Esophagus mucosa (tissue), 1 donor: ENCODE measurements around the gene KRTAP5-1. TPM values are rescaled to one million over a fixed set of nuclear protein-coding genes. Genes with fewer than 3 reads are reported as not detected.
A peak's percentile ranks its signal among the peaks of the same experiment; 100 is the strongest.
"Not testable (repeated sequence)": the region's sequence is repeated elsewhere in the genome, so short reads cannot be mapped to it uniquely, and the experiment has no call there.

Experiments
- ATAC-seq: fragments of 200-7000 bp; cut with Tn5 transposase; one replicate; pipeline ENCODE4 v1.9.1; 2020
- total RNA-seq: library from RNA; stranded (reverse); gene quantifications from one replicate; pipeline ENCODE4 v1.2.4, GENCODE V29; 2023
- donor health status: DM: yes; HTN: yes; CAD: no.

Gene KRTAP5-1
- total RNA-seq, 1 donor from 2014 or later = not detected

DNA sequence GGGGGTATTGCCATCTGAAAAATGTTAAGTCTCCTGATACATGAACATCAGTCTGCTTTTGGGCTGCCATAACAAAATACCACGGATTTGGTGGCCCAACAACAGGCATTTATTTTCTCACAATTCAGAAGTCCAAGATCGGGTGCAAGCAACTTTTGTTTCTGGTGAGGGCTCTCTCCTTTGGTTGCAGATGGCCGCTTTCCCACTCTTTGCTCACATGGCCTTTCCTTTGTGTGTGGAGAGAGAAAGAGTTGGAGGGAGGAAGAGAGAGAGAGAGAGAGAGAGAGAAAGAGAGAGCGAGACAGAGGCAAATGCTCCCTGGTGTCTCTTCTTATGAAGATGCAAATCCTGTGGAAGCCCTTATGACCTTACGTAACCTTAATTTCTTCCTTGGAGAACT is 15.5 kb upstream of the KRTAP5-1 start:
- ATAC-seq = no peak

DNA sequence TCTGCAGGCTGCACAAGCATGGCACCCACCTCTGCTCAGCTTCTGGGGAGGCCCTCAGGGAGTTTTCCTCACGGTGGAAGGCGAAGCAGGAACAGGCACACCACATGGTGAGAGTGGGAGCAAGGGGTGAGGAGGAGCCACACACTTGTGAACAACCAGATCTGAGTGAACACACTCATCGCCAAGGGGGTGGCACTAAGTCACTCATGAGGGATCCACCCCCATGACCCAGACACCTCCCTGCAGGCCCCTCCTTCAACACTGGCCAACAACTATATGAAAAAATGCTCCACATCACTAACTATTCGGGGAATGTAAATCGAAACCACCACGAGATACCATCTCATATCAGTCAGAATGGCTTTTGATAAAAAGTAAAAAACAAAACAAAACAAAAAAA is 13.7 kb upstream of the KRTAP5-1 start:
- no peak for ATAC-seq

DNA sequence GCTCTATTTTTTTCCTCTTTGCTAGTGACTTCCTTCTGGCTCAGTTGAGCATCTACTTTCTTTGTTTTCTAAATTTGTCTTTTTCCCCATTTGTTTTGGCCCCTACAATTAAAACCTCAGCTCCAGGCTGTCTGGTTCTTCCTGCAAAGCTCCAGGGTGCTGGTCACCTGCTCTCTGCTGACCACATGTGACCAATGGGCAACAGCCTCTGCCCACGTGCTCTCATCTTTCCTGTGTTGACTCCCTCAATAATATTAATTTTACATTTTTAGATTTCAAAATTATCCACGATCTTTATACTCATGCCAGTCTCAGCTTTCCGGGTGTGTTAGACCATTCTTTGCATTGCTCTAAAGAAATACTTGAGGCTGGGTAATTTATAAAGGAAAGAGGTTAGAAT is 13.3 kb upstream of the KRTAP5-1 start:
- ATAC-seq = not testable (repeated sequence)

DNA sequence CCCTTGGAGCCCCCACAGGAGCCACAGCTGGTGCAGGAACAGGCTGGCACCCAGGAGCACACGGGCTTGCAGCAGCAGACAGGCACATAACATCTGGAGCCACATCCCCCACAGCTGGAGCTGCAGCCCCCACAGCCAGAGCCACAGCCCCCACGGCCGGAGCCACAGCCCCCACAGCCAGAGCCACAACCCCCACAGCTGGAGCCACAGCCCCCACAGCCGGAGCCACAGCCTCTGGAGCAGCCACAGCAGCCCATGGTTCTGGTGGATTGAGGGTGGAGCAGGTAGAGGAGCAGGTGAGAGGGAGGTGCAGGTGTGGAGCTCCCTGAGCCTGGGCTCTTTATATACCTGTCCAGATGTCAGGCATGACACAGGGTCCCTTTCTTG is 12.9 kb upstream of the KRTAP5-1 start, which contains the start of gene KRTAP5-2:
Gene KRTAP5-2, minus strand, starts transcription at position 301 of the 387 bp plus-strand sequence. Its CDS starts 44 bp downstream, at position 257.
- no peak for ATAC-seq

DNA sequence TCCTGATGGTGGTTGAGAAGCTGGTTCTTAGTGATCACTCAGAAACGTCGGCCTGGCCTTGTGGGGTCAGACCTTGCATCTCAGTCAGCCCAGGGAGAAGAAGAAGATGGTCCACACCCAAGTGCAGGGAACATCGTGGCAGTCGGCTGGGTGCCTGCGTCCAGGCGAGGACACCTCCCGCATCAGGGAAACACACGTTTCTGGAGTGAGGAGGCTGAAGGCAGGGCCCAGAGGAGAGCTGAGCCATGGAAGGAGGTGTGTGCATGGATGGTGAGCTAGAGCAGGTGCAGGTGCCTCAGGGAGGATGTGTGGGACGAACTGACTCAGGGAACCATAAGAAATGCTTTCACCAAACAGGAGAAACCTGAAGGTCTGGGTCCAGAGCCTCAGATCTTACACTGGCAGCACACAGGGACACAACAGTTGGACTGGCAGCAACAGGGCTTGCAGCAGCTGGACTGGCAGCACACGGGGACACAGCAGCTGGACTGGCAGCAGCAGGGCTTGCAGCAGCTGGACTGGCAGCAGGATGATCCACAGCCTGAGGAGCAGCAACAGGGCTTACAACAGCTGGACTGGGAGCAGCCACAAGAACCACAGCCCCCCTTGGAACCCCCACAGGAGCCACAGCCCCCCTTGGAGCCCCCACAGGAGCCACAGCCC is 12.4 kb upstream of the KRTAP5-1 start:
- ATAC-seq = peak; percentile 73

DNA sequence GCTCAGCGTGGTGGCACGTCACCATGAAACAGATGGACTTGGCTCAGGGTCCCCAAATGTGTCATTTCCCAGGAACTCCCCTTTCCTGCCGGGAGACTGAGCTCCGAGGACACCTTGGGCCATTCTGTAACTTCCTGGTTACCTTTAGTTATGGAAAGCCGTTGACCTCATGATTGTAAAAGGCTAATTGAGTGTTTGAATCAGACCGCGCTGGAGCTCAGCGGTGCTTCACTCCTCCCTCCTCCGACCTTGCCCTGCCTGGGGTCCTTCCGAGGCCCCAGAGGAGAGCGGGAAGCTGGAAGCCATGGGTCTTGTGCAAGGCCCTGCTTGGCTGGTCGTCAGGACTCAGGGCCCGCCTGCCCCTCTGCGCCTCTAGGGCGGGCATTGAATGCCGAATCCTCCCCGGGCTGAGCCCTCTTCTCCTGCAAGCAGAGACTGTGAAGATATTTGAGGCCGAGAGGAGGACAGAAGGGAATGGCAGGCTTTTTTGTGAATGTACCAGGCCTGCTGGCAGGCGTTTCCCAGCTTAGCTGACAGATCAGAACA is 11.6 kb upstream of the KRTAP5-1 start:
- ATAC-seq = not testable (repeated sequence)

DNA sequence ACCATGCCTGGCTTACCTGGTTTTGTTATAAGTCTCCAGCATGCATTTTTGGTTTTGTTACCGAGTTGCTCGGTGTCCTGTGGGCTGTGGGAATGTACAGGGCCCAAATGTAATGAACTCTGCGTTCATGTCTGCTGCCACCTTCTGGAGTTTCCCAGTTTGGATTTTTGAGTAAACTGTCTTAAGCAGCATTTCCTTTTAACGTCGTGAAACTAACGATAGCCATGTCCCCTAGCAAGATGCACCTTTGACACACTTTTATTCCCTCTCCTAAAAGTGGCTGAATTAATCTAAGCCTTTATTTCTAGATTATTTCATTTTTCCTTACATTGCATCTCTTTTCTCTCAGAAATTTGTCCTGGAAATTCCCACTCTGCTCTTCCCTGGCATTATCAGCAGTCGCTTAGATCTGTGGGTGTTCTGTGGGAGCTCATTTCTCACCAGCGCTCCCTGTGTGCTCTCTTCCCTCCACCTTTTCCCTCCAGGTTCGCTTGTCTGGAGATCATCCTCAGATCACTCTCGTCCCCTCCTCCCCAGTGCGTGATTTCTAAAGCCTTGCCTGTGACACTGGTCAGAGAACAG is 11.0 kb upstream of the KRTAP5-1 start:
- not testable (repeated sequence) for ATAC-seq

DNA sequence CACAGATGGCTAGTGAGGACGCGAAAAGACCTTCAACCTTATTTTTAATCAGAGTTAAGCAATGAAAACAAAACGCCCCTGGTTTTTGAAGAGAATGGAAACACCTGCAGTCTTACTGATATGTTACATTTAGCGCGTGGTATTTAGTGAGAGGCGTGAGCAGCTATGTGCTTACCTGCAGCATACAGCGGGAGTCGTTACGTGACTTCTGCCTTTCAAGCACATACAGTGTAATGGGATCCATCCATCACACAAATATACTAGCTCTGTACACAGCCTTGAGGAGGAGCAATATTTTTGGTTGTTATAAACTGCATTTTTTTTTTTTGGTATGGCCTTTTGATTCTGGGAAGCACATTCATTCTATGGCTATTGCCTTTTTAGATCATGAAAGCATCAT is 7.5 kb upstream of the KRTAP5-1 start:
- ATAC-seq = no peak

DNA sequence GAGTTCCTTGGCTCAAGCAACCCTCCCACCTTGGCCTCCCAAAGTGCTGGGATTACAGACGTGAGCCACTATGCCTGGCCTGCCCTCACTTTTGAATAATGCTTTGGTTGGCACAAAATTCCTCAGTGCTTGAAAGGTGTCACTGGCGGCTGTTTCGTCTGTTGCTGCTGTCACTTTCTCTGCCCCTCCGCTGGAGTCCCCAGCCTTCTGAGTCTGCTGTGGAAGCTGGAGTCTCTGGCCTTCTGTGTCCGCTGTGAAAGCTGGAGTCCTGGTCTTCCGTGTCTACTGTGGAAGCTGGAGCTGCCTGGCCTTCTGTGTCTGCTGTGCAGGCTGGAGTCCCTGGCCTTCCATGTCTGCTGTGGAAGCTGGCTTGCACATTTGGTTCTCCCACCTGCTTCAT is 4.9 kb upstream of the KRTAP5-1 start:
- no peak for ATAC-seq

DNA sequence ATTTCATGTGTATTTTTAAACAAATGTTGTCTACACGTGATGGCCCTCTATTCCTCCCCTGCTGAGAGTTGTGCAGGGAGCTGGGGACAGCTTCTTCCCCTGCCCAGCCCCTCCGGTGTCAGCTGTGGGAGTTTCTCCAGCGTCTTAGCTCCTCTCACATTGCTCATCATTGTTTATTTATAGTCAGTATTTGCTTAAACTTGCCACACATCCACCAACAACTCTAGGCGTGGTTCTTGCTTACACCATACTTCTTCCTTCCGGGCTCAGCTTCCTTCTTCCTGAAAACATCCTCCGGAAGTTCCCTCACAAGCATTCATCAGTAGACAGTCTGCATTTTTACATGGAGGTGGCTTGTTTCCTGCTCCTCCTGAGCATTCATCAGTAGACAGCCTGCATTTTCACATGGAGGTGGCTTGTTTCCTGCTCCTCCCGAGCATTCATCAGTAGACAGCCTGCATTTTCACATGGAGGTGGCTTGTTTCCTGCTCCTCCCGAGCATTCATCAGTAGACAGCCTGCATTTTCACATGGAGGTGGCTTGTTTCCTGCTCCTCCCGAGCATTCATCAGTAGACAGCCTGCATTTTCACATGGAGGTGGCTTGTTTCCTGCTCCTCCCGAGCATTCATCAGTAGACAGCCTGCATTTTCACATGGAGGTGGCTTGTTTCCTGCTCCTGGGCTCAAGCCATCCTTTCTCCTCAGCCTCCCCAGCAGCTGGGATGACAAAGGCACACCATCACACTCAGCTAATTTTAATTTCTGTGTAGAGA is 4.3 kb upstream of the KRTAP5-1 start:
- ATAC-seq = peak; percentile 90

DNA sequence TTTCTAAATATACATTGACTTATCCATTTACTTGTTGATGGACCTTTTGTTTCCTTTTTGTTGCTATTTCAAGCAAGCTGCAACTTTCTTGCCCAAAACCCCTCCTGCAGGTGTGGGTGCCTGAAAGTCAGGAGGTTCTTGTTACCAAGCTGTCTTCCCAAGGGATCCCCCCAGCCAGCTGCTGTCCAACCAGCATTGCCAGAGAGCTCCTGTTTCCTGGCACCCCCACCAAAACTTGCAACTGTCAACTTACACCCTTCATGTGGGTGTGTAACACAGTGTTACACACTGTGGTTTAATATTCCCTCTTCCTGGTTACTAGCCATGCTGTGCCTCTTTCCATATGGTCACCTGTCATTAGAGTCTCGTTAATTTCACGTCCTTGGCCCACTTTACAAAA is 1.6 kb upstream of the KRTAP5-1 start:
- no peak for ATAC-seq

DNA sequence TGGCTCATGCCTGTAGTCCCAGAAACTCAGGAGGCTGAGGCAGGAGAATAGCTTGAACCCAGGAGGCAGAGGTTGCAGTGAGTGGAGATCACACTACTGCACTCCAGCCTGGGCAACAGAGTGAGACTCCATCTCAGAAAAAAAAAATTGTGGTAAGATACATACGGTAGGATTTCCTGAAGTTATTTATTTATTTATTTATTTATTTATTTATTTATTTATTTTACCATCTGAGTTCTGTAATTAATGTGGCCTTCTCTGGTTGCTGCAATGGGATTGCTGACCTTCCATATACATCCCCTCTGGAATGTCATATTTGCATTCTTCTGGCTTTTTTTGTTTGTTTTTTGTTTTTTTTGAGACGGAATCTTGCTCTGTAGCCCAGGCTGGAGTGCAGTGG is 2.2 kb downstream of the KRTAP5-1 start:
- not testable (repeated sequence) for ATAC-seq

DNA sequence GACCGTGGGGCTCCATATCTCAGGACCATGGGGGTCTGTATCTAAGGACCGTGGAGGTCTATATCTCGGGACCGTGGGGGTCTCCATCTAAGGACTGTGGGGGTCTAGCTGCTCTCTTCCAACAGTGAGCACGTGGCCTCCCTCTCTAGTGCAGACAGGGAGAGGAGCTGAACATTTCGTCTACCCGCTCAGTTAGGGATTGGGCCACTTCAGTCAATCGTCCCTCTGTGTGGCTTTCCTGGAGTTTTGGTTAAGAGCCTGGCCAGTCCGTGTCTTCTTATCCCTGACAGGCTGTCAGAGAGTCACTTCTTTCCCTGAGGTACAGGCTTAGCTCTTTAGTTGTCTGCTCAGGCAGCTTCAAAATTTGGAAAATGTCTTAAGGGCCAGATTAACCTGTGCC is 3.1 kb downstream of the KRTAP5-1 start:
- ATAC-seq = no peak

DNA sequence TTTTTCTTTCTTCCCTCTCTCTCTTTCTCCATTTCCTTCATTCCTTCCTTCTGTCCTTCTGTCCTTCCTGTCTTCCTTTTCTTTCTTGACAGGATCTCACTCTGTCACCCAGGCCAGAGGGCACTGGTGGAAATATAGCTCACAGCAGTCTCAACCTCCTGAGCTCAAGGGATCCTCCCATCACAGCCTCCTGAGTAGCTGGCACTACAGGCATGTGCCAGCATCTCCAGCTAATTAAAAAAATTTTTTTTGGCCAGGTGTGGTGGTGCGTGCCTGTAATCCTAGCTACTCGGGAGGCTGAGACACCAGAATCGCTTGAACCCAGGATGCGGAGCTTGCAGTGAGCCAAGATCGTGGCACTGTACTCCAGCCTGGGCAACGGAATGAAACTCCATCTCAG is 8.3 kb downstream of the KRTAP5-1 start:
- no peak for ATAC-seq

DNA sequence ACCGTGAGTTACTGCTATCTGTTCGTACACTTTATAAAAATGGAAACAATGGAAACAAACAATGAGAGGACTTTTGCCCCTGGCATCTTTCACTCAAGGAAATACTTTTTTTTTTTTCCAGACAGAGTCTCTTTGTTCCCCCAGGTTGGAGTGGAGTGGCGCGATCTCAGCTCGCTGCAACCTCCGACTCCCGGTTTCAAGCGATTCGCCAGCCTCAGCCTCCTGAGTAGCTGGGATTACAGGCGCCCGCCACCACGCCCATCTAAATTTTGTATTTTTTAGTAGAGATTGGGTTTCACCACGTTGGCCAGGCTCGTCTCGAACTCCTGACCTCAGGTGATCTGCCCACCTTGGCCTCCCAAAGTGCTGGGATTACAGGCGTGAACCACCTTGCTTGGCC is 9.3 kb downstream of the KRTAP5-1 start:
- not testable (repeated sequence) for ATAC-seq

DNA sequence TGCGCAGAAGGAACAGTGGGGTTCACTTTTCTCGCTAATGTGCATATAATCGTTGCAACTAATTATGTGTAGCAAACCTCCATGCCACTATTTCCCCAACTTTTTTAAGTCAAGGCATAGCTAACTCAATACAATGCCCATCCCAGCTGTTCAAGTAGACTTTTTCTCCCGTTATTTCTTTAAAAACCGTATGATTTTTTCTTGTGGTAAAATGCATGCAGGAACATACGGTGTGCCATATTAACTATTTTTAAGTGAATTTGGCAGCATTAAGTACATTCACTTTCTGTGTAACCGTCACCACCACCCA is 10.2 kb downstream of the KRTAP5-1 start:
- ATAC-seq = no peak

DNA sequence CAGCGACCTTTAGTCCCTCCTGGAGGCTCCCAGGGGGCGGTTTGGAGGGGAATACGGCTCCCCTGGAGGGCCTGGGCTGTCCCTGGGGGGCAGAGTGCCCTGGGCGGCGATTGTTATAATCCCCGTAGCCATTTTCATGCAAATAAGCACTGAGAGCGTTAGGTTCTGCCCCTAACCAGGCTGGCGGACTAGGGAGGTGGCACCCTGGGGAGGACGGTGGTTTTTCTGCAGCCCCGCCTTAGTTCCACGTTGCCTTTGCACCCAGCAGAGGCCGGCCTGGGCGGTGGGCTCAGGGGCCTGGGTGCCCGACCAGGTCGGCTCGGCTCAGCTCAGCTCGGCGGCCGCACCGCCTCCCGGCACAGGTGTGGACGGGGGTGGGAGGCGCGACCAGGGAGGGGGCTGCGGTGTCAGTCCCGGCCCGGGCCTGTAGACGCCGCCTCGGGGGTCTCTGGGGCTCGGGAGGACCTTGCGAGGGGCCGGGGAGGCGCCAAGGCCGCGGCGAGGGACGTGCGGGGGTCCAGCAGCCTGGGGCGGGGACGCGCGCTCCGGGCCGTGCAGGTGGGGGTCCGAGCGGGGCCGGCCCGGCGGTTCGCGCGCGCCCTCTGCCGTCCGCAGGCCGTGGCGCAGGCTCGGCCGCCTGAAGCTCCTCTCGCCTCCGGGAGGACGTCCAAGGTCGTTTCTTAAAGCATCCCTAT is 10.7 kb downstream of the KRTAP5-1 start:
- peak; percentile 44 for ATAC-seq

DNA sequence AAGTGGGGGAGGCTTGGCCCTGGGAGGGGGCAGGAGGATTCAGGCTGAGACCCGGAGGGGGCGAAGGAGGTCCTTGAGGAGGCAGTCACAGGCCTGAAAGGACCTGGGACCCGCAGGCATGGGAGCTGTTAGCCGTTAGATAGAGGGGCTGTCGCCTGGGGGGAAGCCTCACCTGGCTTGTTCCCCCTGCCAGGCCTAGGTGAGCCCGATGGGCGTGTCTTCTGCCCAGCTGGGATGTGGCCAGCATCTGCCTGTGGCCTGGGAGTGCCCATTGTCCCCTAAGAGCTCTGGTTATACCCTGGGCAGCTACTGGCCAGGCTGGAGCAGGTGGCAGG is 11.2 kb downstream of the KRTAP5-1 start:
- ATAC-seq = peak; percentile 33

DNA sequence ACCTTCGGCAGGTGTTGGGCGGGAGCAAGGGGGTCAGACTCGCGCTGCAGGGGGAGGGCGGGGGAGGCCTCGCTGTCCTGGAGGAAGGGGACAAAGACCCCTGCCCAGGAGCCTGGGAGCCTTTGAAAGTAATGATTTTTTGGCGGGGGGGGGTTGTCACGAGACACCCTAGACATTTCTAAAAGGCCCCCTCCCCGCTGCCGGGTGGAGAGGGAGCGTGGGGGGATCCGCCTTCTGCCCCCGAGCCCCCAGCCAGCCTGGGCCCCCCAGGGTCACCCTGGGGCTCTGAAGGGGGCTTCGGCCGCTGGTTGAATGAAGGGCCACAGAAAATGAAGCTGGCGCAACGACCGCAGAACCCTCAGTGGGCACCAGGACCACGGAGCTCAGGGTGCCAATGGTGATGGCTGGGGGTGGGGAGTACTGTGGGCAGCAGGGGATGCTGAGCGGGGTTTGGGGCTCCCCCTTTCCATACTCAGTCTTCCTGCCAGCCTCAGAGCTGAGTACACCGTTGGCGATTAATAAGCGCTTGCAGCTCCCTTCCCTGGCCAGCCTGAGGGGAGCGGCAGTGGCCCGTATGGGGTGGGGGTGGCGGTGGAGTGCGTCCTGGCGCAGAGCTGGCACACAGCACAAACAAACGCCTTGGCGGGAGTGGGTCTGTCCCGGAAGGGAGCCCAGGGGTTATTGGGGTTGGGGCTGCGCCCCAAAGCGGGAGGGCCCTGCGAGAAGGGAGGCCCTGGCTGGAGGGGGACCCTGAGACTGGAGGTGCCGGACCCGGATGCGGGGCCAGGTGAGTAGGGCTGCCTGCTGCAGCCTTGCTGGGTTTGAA is 11.8 kb downstream of the KRTAP5-1 start:
- peak; percentile 30 for ATAC-seq

DNA sequence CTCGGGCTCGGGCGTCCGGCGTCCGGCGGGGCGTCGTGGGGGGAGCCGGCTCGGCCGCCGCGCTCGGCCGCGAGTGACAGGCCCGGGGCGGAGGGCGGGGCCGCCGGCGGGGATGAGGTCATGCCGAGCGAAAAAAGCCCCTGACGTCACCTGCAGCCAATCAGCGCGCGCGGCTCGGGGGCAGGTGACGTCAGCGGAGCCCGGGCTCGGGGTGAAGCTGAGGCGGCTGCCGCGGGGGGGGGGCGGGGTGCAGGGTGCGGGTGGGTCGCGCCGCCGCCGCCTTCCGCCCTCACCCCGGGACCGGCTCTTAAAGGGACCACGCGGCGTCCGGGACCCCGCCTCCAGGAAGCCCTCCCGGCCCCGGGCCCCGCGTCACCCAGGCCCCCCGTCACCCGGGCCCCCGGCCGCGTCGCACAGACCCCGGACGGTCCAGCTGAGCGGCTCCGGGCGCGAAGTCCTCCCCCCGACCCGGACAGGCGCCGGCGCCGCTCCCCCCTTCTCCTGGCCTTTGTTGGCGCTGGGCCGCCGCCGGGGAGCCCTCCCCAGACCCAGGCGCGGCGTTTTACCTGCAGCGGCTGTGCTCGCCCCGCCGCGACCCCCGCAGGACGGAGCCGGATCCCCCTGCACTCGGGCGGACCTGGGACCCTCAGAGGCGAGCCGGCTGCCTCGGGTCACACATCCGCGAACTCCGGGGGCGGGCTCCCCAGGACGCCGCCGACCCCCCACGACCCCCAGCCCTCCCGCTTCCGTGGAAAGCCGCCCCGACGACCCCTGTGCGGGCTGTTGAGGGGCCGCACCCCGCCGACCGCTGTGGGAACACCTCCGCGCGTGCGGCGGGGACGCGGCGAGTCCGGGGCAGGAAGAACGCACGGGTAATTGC is 12.6 kb downstream of the KRTAP5-1 start, which contains the start of gene DUSP8:
Gene DUSP8, minus strand, starts transcription at position 75 of the 880 bp plus-strand sequence. CDS start 6,445 bp downstream, outside the sequence.
- ATAC-seq = peak; percentile 59

DNA sequence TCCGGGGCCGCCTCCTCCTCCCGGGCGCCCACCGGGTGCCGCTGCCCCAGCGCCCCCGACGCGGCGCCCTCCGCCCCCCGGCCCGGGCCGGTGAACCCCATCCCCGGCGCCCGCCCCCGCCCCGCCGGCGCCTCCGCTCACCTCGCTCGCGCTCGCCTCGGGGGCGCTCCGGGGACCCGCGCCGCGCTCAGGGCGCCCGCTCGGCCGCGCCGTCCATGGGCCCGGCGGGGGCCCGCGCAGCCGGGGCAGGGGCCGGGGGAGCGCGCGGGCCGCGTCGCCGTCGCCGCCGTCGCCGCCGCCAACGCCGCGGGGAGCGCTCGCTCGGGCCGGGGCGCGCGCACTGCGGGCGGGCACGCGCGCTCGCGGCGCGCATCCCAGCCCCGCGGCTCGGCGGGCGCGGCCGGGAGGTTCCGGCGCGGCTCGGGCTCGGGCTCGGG is 13.3 kb downstream of the KRTAP5-1 start:
- ATAC-seq = no peak
